ENCODE results near the gene AK4.

DNA sequence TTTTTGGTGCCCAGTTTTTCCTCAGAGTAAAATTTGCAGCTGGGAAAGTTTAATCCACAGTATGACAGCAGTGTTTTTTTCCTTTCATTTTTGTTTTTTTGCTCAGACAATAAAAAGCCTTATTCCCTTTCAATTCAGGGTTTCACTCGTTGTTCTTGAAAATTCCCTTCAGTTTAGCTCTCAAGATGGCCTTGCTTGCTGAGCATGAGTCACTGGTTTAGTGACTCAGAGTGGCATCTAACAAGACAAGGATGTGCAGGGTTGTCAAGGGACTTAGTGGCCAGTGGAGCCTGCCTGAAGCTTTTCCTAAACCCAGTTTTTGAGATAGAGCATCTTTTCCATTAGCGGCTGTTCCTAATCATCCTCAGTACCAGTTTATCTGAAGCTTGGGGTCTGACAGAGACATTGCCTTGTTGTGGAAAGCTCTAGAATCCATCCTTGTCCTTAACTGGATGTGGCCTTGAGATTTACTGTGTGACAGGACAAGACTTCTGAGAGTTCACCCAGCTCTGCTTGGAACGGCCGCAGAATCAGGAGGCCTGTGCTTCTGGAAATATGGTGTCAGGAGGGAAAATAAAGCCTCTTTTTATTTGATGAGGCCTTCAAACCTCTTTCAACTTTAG is 113.0 kb downstream of the AK4 start:
- TF ChIP-seq, protein P1, sequence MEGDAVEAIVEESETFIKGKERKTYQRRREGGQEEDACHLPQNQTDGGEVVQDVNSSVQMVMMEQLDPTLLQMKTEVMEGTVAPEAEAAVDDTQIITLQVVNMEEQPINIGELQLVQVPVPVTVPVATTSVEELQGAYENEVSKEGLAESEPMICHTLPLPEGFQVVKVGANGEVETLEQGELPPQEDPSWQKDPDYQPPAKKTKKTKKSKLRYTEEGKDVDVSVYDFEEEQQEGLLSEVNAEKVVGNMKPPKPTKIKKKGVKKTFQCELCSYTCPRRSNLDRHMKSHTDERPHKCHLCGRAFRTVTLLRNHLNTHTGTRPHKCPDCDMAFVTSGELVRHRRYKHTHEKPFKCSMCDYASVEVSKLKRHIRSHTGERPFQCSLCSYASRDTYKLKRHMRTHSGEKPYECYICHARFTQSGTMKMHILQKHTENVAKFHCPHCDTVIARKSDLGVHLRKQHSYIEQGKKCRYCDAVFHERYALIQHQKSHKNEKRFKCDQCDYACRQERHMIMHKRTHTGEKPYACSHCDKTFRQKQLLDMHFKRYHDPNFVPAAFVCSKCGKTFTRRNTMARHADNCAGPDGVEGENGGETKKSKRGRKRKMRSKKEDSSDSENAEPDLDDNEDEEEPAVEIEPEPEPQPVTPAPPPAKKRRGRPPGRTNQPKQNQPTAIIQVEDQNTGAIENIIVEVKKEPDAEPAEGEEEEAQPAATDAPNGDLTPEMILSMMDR (IDR thresholded peaks at IDR 0.05): no peak
- no peak for TF ChIP-seq ZFX (IDR thresholded peaks at IDR 0.05; ENCODE audit: borderline replicate concordance)

Measured in 22Rv1 (cell line).